HG03442 (cell line): Measurements from ENCODE around the gene AIFM3.
A peak's percentile ranks its signal among the peaks of the same experiment; 100 is the strongest.
"Not testable (repeated sequence)": the region's sequence is repeated elsewhere in the genome, so short reads cannot be mapped to it uniquely, and the experiment has no call there.

Experiments
- ATAC-seq: cut with Tn5 transposase; IDR thresholded peaks from one replicate; pipeline ENCODE4 v1.9.1; 2021; ENCODE audit warnings: mild to moderate bottlenecking, moderate library complexity; ENCODE audit not compliant: unreplicated experiment

The AIFM3 gene

GRCh38 chr22:21000207-21000986 is 33.3 kb downstream of the AIFM3 start:
- no peak for ATAC-seq

DNA sequence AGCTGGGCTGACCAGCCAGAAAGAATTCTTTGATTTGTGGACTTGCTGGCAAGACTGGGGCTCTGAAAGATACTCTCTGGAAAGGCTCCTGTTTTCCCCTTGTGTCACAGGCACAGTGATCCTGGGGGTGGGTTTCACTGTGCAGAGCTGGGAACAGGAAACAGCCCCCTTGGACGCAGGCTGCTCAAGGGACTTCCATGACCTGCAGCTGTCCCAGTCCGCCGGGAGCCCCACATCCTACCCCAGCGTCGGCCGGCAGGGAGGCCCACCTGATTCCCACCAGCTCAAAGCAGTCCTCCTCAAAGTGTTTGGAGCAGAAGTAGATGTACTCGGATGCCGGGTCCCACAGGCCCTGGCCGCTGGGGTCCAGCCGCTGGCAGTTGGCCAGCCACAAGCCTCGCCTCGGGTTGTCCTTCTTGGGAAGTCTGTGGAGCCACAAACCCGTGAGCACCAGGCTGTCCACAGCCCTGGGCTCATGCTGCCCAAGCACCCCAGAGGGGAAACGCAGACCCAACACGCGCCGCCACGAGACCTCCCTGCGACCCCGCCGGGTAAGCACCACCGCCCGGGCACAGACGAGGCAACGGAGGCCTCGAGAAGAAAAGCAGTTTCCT is 34.0 kb downstream of the AIFM3 start:
- peak; percentile 6 for ATAC-seq

- peak; percentile 88 for ATAC-seq
Observed at GRCh38 chr22:21001601-21002325, 34.7 kb downstream of the AIFM3 start, which contains the start of gene THAP7. THAP7 (minus strand) TSS chr22:21002118; CDS start chr22:21001911, 207 bp downstream.

- ATAC-seq = no peak
Observed at GRCh38 chr22:21003782-21004181, 36.7 kb downstream of the AIFM3 start.

GRCh38 chr22:21009208-21009607 is 42.2 kb downstream of the AIFM3 start:
- ATAC-seq = not testable (repeated sequence)

DNA sequence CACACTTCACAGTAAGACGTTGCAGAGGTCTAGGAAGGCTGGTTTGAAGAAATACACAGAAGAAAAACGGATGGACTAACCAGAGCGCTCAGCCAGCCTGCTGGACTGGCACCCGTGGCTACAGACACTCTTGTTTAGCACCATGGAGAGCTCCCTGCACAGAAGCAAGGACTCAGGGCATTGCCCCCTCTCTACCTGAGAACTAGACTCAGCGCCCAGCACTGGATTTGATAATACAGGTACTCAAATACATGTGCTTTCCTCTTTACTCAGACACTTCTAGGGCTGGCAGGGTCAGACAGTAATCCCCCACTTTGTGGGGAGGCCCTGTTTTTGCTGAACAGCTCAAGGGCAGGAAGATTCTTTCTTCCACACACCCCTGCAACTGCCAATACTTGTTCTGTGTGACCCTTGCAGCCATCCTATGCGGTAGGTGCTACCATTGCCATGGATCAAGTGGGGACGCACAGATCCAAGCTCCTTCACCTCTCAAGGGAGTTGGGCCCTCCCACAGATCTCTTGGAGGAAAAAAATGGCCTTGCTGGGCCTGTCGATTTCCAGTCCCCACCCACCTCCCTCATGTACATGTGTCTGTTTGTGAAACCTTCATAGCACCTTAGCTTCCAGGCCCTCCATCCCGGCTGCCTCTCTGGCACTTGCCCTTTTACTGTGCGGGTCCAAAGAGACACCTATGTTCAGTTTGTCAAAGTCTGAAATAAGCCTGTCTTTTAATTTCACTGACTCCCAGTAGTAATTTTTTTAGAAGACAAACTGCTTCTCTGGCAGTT is 42.8 kb downstream of the AIFM3 start:
- no peak for ATAC-seq

- ATAC-seq = no peak
Observed at GRCh38 chr22:21010426-21011113, 43.5 kb downstream of the AIFM3 start.

DNA sequence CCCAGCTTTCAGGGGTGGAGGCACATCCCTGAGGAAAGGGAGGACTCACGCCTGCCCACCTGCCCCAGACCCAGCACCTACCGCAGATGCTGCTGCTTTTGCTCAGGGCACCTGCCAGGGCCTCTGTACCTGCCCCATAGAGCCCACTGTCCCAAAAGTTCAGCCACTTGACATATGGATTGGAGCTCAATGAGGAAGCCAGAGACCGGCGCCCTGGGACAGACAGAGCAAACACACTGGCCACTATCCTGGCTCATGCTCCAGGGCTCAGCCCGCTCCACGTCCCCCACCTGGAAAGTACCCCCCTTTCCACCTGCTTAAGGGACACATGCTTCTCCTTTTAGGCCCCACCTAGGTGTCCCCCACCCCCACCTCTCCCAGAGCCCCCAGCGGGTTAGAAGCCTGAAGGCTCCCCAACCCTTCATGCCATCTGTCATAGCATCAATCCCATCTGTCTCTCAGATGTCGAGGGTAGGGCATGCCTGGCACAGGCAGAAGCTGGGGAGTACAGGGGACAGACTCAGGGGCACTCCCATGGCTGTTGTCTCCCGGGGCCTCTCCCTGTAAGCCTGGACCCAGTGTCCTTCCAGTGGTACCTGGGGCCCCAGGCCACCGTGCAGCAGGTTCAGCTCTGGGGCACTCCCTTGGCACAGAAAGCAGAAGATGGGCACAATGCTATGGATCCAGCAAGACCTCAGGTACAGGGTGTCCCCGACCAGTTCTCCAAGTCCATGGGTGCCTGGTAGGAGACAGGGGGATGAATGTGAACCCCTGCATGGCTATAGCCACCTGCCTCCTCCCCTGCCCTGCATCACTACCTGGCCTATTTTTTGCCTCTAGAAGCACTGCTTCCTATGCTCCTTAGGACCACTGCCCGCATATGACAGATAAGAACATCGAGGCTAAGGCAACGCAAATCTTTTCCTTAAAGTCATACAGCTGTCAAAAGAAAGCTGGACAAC is 45.7 kb downstream of the AIFM3 start:
- ATAC-seq = no peak

DNA sequence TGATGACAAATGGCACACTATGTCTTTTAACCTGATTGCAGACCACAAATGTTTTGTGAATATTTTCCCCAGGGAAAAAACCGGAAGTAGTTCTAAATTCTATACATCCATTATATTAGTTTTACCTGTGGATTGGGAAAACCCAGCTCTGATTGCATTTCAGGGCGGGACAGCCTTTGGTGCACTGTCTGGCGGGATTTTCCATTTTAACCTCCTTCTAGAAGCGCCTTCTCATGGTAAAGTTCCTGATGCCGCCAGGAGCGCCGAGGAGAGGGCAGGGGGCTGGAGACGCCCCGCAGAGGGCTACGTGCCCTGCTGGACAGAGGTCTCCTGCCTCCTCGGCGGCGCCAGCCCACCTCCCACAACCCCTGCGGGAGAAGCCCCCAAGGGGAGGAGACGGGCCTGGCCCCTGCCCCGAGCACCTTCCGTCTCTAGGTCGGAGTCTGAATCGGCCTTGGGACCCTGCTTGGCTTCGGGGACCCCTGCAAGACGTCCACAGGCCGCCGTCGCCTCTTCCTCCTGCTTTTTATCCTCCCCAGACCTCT is 46.7 kb downstream of the AIFM3 start:
- ATAC-seq = no peak

GRCh38 chr22:21014202-21014725 is 47.2 kb downstream of the AIFM3 start:
- ATAC-seq = peak; percentile 76

DNA sequence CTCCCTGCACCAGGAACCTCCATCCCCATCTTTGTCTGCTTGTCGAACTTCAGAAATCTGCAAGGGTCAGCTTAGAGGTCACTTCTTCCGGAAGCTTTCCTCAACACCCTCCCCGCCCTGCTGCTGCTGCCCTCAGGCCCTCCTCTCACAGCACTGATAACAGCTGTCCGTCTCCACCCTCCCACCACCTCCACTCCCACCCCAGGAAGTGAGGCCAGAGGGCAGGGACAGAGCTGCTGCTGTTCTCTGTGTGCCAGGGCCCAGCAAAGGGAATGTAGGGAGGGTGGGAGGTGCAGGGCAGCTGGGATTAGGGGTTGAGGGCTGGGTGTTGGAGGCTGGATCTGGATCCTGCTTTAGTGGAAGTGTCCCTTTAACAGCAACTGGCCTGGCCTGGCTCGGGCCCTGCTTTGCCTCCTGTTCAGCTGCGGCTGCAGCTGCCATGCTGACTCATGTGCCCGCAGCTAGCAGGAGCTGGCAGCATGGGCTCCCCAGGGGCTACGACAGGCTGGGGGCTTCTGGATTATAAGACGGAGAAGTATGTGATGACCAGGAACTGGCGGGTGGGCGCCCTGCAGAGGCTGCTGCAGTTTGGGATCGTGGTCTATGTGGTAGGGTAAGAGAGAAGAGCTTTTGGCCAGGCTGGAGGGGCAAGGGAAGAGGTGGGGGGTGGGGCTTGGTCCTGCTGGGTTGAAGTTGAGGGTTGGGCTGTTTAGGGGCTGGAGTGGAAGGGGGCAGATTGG is 47.8 kb downstream of the AIFM3 start, which contains the start of gene P2RX6:
P2RX6 (plus strand) TSS at position 440 of the 740 bp plus-strand sequence; CDS start at position 450, 10 bp downstream.
- ATAC-seq = no peak

DNA sequence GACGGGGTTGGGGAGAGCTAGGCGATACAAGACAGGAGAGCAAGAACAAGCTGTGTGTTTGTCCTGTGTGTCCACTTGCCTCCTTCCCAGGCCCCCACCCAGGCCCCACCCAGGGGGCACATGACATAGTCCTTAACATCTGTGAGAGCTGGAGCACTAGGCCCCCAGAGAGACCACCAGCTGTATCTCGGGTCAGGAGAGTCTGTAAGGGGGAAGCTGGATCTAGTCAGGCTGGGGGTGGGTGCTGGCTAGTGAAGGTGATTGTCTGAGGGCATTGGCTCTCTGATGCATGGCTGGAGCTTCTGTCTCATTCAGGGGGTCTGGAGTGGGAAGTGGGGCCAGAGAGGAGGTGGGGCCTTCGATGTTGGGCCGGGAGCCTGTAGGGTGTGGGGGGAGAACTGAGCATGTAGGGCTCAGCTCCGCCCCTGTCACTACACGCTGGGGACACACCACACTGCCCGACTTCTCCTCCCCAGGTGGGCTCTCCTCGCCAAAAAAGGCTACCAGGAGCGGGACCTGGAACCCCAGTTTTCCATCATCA is 48.5 kb downstream of the AIFM3 start:
- ATAC-seq = no peak

DNA sequence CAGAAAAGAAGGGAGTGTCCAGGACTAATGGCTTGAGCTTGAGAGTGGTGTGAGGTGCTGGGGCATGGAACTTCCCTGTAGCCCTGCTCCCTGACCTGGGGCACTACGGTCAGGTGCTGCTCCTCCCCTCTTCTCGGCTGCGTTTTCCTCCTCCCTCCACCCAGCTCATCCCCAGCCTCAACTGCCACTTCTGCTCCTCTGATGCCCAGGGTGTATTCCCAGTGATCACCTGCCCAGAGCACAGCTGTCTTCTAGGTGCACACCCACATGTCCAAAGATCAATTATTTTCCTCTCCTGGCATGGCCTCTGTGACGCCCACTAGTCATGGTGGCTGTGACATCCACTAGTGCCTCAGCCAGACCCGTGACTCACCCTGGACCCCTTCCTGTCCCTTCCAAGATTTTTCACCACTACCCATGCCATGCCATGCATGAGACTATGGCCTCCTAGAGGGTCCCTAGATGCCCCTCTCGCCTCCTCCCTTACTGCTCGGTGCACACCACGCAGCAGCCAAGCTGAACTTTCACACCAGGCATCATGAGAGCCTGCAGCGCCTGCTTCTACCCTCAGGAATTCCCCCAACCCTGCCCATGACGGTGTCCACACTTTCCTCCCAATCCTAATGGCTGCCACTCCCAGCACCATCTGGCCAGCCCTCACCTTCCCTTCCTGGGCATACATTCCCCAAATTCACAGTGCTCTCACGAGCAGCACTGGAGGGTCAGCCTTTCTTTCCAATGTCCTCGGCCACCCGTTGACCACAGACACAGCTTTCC is 49.8 kb downstream of the AIFM3 start:
- no peak for ATAC-seq

GRCh38 chr22:21018314-21018713 is 51.3 kb downstream of the AIFM3 start:
- ATAC-seq = no peak

- no peak for ATAC-seq
Observed at GRCh38 chr22:21020802-21021429, 53.9 kb downstream of the AIFM3 start.

GRCh38 chr22:21022507-21022906 is 55.5 kb downstream of the AIFM3 start:
- ATAC-seq = no peak
